Fibroblast of gingiva (primary cell): ENCODE data around the gene WDHD1.
"Not testable (repeated sequence)": the region's sequence is repeated elsewhere in the genome, so short reads cannot be mapped to it uniquely, and the experiment has no call there.

Experiments used
- DNase-seq: peaks from one replicate; pipeline ENCODE4 v3.0.0-alpha.2; 2011; ENCODE audit warnings: low read depth

The WDHD1 gene

GRCh38 chr14:54955143-54955542 lies 71.8 kb downstream of the WDHD1 start:
- no peak for DNase-seq

GRCh38 chr14:54953609-54954008 lies 73.3 kb downstream of the WDHD1 start:
- DNase-seq: not testable (repeated sequence)

- not testable (repeated sequence) for DNase-seq
These were observed 74.1 kb downstream of the WDHD1 start for GRCh38 chr14:54952803-54953202.

GRCh38 chr14:54947230-54947629 lies 79.7 kb downstream of the WDHD1 start:
- no peak for DNase-seq

GRCh38 chr14:54946500-54946899 lies 80.4 kb downstream of the WDHD1 start:
- DNase-seq: no peak

GRCh38 chr14:54944737-54945391 lies 82.0 kb downstream of the WDHD1 start:
- DNase-seq: no peak

GRCh38 chr14:54942913-54943312 lies 84.0 kb downstream of the WDHD1 start:
- DNase-seq: no peak

- no peak for DNase-seq
These were observed 90.1 kb downstream of the WDHD1 start for GRCh38 chr14:54936816-54937215.

GRCh38 chr14:54935958-54936357 lies 90.9 kb downstream of the WDHD1 start:
- DNase-seq: peak; percentile 35

GRCh38 chr14:54935100-54935499 lies 91.8 kb downstream of the WDHD1 start:
- DNase-seq: no peak

- DNase-seq: no peak
These were observed 93.9 kb downstream of the WDHD1 start for GRCh38 chr14:54933006-54933405.

- DNase-seq: no peak
These were observed 95.1 kb downstream of the WDHD1 start for GRCh38 chr14:54931598-54932340.

- DNase-seq: no peak
These were observed 95.8 kb downstream of the WDHD1 start for GRCh38 chr14:54931101-54931500.

- DNase-seq: no peak
These were observed 97.3 kb downstream of the WDHD1 start for GRCh38 chr14:54929556-54929955.

GRCh38 chr14:54928216-54928615 lies 98.7 kb downstream of the WDHD1 start:
- DNase-seq: no peak

GRCh38 chr14:54927551-54927950 lies 99.3 kb downstream of the WDHD1 start:
- DNase-seq: no peak

GRCh38 chr14:54926570-54926969 lies 100.3 kb downstream of the WDHD1 start:
- not testable (repeated sequence) for DNase-seq

- DNase-seq: peak; percentile 15
These were observed 104.3 kb downstream of the WDHD1 start for GRCh38 chr14:54922598-54922997.

- DNase-seq: no peak
These were observed 106.8 kb downstream of the WDHD1 start for GRCh38 chr14:54920052-54920451.

- no peak for DNase-seq
These were observed 107.6 kb downstream of the WDHD1 start for GRCh38 chr14:54919330-54919729.

GRCh38 chr14:54918427-54918826 lies 108.5 kb downstream of the WDHD1 start:
- DNase-seq: no peak

GRCh38 chr14:54916101-54916500 lies 110.8 kb downstream of the WDHD1 start:
- no peak for DNase-seq

- no peak for DNase-seq
These were observed 116.9 kb downstream of the WDHD1 start for GRCh38 chr14:54909817-54910558.
